HuH-7.5 (cell line): Measurements from ENCODE around the gene C16orf89.

Experiments used
- DNase-seq: peaks from one replicate; pipeline ENCODE4 v3.0.0; 2011; ENCODE audit warnings: low spot score

C16orf89 gene

DNA sequence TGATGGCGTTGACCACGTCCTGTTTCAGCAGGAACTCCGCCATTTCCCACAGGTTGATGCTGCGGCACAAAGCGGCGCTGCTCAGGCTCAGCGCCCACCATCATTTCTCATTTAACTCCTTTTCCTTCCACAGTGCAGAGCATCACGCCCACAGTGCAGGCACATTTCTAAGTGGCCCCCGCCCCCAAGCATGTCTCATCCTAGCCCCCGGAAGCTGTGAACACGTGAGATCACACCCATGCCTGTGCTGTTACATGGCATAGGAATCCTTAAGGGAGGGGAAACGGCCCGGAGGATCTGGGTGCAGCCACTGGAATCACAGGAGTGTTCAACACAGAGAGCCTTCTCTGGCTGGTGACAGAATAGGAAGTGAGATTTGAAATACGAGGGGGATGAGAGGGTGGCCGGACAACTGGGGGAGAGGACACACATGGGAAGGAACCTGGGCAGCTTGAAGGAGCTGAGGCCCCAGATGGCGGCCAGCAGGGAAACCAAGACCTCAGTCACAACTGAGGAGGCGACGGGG lies 36.7 kb downstream of the C16orf89 start:
- DNase-seq, result no peak

DNA sequence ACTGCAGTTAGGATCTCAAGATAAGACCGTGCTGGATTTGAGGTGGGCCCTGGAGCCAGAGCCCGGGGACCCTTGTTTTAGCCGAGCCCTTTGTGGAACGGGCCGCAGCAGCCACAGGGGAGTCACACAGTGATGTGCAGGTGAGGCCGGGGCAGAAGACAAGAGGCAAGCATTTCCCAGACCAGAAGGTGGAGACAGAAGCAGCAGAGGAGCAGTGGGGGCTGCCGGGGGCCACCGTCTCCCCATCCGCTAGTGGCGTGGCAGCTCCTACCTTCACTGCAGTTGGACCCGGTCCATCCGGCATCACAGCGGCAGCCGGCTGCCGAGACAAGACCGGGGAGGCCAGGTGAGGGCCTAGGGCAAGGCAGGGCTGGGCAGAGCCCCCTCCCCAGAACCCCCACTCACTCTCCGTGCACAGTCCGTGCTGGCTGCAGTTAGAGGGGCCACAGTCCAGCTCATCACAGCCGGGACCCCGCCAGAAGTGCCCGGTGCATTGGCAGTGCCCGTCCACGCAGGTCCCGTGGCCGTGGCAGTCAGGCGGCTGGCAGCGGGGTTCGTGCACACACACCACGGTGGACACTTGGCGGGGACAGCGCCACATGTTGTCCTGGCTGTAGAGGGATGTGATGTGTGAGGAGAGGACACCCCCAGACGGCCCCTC lies 38.1 kb downstream of the C16orf89 start:
- DNase-seq, result no peak

DNA sequence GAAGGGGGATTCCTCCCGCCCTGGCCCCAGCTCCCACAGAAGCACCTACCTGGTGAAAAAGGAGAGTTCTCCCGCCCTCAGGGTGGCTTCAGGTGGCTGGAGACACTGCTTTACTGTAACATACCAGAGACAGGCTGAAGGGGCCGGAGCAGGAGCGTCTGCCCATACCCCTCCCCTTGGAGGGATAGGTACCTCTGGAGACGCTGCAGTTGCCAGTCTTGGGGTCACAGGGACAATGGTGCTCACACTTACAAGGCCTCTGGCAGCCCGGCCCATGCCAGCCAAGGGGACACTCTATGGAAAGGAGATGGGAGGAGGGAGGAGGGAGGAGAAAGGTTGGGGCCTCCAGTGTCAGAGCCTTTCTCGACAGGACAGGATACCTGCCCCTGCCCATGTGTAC lies 38.7 kb downstream of the C16orf89 start:
- DNase-seq, result no peak

DNA sequence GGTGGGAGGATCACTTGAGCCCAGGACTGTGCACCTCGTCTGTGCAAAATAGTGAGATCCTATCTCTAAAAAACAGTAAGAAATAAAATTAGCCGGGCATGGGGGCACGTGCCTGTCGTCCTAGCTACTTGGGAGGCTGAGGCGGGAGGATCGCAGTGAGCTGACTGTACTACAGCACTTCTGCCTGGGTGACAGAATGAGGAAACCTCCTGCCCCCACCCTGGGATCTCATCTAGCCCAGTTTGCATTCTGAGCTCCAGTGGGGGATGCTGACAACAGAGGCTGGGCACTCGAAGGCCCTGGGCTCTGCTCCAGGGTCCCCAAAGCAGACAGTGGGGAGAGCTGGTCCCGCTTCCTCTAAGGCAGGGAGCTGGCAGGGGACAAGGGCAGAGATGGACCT lies 39.1 kb downstream of the C16orf89 start:
- DNase-seq, result no peak

DNA sequence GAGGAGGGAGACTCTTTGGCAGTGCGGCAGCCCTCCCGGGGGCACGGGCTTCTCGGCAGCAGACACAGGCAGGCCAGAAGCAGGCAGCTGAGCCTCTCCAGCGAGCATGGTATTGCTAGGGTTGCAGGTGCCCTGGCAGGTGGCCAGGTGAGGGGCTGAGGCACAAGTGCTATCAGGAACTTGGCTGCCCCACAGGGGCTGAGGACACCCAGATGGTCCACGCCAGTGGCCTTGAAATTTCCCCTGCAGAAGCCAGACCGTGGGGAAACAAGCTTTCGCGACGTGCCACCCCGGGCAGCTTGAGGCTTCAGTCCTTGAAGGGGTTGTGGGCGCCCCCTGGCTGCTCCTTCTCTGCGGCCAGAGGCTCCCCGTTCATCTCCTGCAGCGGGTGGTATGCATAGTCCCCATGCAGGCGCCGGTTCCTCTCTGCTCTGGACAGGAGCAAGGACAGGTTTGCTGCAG lies 40.6 kb downstream of the C16orf89 start:
- DNase-seq, result no peak

DNA sequence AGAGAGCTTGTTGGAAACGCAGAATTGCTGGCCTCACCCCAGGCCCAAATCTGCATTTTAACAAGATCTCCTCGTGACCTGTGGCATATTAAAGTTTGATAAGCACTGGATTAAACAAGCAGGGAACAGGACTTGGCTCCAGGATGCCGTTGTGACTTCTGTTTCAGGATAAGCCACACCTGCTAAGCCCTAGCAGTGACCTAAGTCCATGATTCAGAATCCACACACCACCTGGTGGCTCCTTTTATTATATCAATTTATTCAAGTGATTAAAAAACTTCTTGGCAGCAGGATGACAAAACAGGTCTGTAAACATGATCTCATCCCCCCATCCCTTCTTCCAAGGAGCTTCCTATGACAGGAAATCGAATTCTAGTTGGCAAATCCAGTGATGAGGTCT lies 41.1 kb downstream of the C16orf89 start:
- no peak for DNase-seq

DNA sequence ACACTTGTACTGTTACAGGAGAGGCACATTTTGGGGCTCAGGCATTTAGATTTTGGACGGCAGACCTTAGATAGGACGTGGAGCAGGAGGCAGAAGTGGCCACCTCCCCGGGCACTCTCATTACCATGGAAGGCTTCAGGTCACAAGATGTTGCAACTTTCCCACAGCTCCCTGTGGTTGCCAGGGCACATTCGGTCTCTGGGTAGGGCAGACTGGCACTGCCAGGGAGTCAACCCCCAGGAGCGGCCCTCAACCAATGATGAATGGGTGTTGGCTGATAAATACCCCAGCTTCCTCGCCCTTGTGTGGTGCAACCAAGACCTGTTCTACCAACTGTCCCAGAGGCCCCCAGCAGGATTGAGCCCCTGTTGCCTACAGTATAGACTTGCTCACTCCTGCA lies 43.2 kb downstream of the C16orf89 start:
- DNase-seq, result no peak

DNA sequence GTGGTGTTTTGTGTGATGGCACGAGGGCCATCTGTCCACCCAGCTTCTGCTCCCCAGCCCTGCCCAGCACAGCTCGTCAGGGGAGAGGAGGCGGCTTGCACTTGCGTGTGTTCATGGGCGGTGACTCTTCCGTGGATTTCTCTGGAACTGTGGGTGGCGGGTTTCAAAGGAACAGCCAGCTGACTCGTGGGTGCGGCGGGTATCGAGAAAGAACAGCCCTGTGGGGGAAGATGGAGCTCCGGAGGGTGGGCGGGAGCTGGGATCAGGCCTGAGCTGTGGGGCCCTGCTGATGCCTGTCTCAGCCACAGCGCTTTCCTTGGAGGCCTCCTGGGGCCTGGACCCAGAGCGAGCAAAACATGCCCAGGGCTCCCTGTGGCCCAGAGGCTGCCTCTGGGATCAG lies 45.2 kb downstream of the C16orf89 start:
- no peak for DNase-seq

DNA sequence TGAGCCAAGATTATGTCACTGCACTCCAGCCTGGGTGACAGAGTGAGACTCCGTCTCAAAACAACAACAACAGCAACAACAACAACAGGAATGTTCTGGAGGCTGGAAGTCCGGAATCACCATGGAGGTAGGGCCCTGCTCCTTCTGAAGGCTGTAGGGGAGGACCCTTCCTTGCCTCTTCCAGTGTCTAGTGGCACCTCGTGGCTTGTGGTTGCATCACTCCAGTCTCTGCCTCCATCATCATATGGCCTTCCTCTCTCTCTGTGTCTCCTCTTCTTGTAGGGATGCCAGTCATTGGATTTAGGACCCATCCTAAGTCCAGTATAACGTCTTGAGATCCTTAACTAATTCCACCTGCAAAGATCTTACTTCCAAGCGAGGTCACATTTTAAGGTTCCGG lies 46.0 kb downstream of the C16orf89 start:
- DNase-seq, result no peak

DNA sequence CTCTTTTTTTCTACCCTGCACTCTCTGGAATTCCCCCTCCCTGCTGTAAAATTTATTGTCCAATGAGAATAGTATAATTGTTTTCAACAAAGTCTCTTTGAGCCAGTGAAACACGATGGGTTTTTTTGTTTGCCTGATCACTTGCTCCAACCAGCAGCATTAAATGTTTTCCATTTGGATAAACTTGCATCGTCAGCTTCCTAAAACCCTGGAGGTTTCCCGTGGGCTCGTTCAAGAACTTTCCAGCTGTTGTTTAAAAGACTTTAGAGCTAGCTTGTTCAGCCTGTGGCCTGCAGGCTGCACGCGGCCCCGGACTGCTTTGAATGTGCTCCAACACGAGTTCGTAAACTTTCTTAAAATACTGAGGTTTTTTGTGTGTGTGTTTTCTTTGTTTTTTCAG lies 47.0 kb downstream of the C16orf89 start:
- no peak for DNase-seq

DNA sequence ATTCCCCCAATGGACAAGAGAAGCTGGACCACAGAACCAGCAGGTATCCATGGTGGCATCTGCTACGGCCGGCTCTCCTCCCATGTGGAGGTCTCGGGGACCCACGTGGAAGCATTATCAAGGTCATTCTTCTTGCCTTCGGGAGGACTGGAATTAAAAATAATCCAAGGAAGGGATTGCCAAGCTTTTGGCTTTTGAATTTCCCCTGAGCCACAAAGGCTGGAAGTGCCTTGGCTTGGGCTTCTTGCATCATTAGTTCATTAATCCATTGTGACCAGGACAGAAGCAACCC lies 48.1 kb downstream of the C16orf89 start:
- no peak for DNase-seq

DNA sequence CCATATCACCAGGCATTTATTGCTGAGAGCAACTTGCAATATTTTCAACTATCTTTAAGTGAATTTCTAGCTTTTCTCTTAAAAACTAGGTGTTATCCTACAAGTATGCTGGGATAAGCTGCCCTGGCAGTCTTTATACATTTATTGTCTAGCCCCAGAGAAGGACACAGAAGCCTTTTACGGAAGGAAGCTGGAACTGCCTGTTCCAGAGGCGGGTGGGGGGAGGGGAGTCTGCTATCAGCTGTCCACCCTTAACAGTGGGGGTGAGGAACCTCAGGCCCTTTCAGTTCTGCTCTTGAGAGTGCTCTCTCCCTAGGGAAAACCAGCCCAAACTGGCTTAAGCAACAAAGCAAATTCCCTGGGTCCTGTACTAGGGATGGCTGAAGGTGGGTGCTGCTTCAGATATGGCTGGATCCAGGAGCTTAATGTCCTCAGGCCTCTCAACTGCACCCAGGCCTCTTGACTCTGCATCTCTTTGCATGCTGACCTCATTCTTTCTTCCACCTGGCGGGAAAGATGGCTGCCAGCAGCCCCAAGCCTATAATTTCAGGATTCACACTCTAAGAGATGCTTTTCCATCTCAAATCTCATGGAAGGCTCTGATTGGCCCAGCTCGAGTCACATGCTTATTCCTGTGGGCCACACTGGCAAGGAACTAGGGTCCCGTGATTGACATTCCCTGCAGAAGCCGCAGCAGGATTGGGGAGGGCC lies 48.6 kb downstream of the C16orf89 start:
- no peak for DNase-seq

DNA sequence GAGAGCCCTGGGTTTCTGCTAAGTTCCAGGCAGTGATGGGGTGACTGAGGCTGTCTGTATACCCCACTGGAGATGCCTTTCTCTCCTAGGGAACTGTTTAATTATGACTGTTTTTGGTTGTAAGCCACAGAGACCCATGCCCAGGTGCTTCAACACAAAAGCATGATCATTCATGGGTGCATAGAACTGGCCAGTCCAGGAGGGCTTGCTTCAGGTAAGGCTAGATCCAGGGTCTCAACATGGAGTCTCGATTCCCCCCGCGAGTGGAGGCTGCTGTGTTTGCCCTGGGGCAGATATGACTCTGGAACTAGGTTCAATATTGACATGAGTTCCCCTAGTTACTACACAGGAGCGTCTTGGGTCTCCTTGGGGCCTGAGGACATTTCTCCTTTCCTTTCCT lies 49.9 kb downstream of the C16orf89 start:
- DNase-seq, result no peak

DNA sequence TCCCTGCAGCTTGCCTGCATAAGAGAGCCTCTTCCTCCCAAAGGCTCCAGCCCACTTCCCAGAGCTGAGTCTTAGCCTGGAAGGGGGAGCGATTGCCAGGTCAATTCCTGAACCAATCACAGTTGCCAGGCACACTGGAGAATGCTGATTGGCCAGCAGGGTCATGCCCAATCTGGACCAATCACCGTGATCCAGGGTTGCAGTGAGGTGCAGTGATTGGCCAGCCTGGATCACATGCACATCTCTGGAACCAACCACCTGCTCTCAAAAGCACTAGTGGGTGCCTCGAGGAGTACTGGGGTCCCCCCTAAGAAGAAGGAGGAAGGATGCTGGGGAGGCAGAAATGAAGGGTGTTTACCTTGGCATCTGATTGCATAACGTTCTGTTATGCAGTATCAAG lies 50.4 kb downstream of the C16orf89 start:
- no peak for DNase-seq

DNA sequence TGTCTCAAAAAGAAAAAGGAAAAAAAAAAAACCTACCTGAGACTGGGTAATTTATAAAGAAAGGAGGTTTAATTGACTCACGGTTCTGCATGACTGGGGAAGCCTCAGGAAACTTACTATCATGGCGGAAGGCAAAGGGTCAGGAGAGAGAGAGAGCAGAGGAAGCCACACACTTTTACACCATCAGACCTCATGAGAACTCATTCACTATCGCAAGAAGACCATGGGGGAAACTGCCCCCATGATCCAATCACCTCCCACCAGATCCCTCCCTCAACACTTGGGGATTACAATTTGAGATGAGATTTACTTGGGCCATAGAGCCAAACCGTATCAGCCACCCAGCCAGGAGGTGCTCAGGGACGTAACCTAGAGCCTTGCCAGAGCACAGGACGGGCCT lies 52.9 kb downstream of the C16orf89 start:
- no peak for DNase-seq

DNA sequence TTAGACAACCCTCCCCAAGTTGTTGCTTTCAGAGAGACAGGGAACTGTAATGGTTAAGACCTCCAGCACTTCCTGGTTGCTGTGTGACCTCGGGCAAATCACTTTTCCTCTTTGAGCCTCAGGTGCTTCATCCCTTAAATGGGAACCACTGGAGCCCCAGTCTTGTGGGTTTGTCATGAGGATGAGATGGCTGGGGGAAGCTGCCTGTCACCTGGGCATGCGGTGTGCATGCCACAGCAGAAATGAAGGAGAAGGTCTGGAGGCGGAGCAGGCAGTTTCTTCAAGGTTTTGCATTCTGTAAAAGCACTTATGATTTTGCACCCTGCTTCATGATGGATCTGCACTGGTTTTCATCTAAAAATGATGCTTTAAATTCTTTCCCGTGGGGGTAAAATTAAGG lies 54.1 kb downstream of the C16orf89 start:
- no peak for DNase-seq

DNA sequence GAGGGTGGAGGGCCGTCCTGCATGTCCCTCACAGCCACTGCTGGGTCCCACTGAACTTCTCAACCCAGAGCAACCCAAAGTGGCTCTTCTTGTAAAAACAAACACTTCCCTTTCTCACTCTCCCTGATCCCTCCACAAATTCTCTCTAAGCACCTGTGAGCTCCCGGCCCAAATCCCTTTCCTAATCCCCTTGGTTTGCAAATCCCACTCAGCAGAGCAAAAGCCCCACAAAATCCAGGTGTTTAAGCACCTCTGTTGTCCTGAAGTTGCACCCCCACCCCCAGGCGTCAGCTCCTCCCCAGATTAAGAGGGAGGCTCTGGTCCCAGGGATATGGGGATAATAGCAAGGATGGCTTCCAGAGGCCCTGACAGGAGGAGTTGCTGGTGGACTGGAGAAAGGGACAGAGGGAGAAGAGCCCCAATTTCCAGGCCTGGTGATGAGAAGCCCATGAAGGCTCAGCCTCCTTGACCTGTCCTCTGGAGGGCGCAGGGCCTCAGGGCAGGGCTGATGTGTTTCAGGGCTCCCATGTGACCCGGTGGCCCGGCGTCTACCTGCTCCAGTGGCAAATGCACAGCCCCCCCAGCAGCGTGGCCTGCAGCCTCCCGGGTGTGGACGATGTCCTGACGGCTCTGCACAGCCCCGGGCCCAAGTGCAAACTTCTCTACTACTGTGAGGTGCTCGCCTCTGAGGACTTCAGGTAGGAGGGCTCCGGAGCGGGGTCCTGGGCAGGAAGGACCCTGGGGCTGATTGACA lies 55.0 kb downstream of the C16orf89 start:
- no peak for DNase-seq

DNA sequence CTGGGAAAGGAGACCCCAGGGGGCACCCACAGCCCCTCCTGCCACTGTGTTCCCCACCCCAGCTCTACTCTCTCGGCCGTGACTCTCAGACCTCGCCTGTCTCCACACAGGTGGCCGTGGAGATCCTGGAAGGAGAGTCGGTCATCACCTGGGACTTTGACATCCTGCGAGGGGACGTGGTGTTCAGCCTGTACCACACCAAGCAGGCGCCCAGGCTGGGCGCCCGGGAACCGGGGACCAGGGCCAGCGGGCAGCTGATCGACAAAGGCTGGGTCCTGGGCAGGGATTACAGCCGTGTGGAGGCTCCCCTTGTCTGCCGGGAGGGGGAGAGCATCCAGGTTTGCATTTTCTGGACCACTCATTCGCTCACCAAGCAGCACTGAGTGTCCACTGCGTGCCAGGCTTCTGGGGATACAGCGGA lies 57.4 kb downstream of the C16orf89 start:
- no peak for DNase-seq

DNA sequence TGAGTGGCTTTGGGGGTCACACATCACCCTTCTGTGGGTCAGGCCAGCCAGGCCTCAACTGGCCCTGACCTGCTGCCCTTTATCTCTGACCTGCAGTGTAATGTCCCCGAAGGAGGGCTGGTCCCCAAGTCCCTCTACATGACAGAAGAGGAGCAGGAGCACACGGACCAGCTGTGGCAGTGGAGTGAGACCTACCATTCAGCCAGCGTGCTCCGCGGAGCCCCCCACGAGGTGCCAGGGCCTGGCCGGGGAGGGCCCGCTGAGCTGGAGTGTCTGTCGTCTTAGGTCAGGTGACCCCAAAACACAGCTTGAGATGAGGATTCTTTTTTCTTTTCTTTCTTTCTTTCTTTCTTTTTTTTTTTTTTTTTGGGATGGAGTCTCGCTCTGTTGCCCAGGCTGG lies 58.5 kb downstream of the C16orf89 start:
- DNase-seq, result no peak

DNA sequence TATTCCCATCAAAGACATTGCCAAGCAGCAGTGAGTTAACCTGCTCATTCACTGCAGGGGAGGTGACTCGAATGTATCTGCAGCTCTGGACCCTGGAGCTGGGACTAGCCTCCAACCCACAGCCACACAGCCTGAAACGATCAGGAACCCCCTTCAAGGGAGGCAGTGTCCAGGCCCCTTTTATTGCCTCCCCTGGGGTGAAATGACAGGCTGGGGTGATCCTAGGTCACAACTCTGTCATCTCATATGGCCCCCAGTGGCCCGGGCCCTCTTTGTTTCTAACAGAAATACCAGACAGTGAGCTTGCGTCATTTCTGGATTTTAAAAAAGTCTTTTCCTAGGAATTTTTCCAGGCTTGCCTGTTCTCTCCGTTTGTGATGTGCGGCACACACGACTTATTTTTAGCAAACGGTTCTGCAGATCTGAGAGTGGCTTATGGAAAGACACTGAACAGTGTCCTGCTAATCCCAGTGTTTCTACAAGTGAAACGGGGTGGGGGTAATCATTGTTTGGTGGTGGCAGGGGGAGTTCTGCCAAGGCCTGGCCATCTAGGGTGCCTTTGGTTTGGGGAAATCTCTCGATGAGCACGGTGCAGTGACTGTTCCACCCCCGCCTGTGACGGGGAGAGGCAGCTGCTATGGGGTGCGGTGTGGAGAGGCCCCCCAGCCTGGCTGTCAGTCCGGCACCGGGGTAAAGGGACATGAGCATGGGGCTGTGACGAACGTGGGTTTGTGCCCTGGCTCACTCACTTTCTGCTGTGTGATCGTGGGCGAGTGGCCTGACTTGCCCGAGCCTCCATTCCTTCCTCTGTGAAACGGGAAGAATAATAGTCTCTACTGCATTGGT lies 59.2 kb downstream of the C16orf89 start:
- no peak for DNase-seq

DNA sequence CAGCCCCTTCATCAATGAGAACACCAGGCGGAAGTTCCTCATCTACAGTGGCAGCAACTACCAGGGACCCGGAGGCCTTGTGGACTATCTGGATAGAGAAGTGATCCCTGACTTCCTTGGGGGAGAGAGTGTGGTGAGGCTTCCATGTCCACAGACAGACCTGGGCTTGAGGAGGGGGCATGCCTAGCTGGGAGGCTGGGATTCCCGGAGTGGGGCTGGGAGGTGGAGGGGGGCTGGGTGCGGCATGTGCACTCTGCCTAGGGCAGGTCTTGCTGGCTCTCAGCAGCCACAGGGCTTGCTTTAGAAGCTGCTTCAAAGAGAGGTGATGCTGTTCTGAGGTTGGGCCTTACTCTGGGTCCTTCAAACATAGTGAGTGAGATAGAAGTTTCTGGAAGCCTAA lies 59.8 kb downstream of the C16orf89 start:
- DNase-seq, result no peak

DNA sequence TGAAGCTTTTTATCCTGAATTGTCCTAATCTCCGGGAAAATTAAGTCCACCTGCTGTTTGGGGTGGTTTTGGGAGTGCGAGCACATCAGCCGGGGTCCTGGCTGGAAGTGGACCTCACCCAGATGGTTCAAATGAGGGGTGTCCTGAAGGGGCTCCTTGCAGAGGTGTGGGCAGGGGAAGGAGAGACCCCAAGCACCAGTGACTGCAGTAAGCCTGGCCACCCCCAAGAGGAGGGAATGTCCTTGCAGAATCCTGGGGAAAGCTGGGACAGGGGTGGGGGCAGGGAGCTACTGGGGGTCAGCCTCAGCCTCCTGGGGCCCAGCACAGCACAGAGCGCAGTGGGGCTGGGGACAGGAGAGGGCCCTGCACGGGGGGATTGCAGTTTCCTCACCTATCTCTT lies 61.4 kb downstream of the C16orf89 start:
- DNase-seq, result no peak
